Measurements from ENCODE around the gene DNAJB5. TPM values are rescaled to one million over a fixed set of nuclear protein-coding genes. Genes with fewer than 3 reads are reported as not detected.

The DNAJB5 gene
- polyA plus RNA-seq, 1 experiment, result 6.1 TPM

DNA sequence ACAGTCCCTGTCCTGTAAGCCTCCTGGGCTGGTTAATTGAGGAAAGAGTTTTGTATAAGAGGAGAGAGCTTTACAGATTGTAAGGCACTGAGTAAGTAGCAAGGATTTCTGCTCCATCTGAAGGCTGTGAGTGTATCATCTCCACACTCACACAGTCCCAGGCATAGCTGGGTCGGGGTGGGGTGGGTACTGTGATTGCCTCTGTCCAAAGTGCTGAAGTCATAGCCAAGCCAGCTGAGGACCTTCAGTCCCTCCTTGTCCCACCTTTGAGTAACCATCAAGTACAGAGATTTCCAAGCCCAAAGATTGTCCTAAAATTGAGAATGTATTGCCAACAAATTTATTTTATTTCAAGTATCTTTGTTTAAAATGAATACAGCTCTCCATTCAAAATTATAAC is 5.5 kb upstream of the DNAJB5 start:
- no peak for DNase-seq (ENCODE audit: low read depth)

GRCh38 chr9:34985311-34985899 is 4.1 kb upstream of the DNAJB5 start:
- no peak for DNase-seq (ENCODE audit: low read depth)
- POLR2A ChIA-PET, result no interaction called here
- TF ChIP-seq CTCF (IDR thresholded peaks at IDR 0.05; ENCODE audit: insufficient read depth, low read depth, low read length), result peak; percentile 86
- Histone ChIP-seq H3K4me3 (ENCODE audit: low read depth, low read length) (no peak overlapping the region), H3K27me3 (ENCODE audit: control insufficient read depth, insufficient read depth, low read length) (no peaks in the 10 kb centered on the region; the same call in none of the 2 replicates), H3K36me3 (ENCODE audit: control insufficient read depth, insufficient read depth, low read length) (no peaks in the 10 kb centered on the region)
- CTCF ChIA-PET, result interaction anchor here (0.6 to 2.7 kb wide), 14 partner anchors 9 to 285 kb away, joined by 3 to 26 read pairs (median 4); no protein-coding TSS in a partner anchor

More for the DNA sequence above, 5.5 kb upstream of the DNAJB5 start:
- Histone ChIP-seq H3K27me3 (ENCODE audit: control insufficient read depth, insufficient read depth, low read length) (no peaks in the 10 kb centered on the region; the same call in none of the 2 replicates), H3K4me3 (ENCODE audit: low read depth, low read length) (no peak overlapping the region), H3K36me3 (ENCODE audit: control insufficient read depth, insufficient read depth, low read length) (no peaks in the 10 kb centered on the region)
- ChIA-PET CTCF (interaction anchor here (1.0 to 2.7 kb wide), 8 partner anchors 11 to 113 kb away, joined by 3 to 26 read pairs (median 4); partner anchors contain the start of gene PIGO), POLR2A (no interaction called here)
- no peak for TF ChIP-seq CTCF (IDR thresholded peaks at IDR 0.05; ENCODE audit: insufficient read depth, low read depth, low read length)

DNA sequence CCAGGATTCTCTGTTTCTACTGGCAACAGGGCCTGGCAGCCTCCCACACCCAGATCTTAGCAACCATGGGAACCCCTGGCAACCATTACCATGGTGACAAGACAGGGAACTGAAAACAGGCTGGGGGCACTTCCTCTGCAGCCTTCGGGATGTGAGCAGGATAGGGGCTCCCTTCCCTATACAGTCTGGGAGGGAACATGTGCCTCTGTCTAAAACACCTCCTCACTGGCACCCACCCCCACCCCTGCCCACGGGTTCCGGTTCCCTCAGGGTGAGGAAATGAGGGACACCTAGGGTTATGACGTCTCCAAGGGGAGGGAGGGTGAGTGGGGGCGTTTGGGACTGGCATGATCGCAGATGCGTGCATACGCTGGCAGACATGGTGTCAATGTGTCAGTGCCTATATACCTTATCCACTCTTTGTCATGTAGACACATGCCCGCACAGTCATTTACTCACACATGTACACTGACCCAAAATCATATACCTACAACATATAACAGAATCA is 3.0 kb upstream of the DNAJB5 start:
- TF ChIP-seq CTCF (IDR thresholded peaks at IDR 0.05; ENCODE audit: insufficient read depth, low read depth, low read length), result no peak
- ChIA-PET CTCF (no interaction called here), POLR2A (no interaction called here)
- Histone ChIP-seq H3K36me3 (ENCODE audit: control insufficient read depth, insufficient read depth, low read length) (no peaks in the 10 kb centered on the region), H3K4me3 (ENCODE audit: low read depth, low read length) (no peak overlapping the region), H3K27me3 (ENCODE audit: control insufficient read depth, insufficient read depth, low read length) (no peaks in the 10 kb centered on the region; the same call in 1 of the 2 replicates)
- DNase-seq (ENCODE audit: low read depth), result no peak

- CTCF ChIA-PET, result no interaction called here
- POLR2A ChIA-PET, result no interaction called here
- Histone ChIP-seq H3K36me3 (ENCODE audit: control insufficient read depth, insufficient read depth, low read length) (no peaks in the 10 kb centered on the region), H3K27me3 (ENCODE audit: control insufficient read depth, insufficient read depth, low read length) (no peaks in the 10 kb centered on the region; the same call in 1 of the 2 replicates), H3K4me3 (ENCODE audit: low read depth, low read length) (no peak overlapping the region)
- DNase-seq (ENCODE audit: low read depth), result no peak
- TF ChIP-seq CTCF (IDR thresholded peaks at IDR 0.05; ENCODE audit: insufficient read depth, low read depth, low read length), result no peak
Observed at GRCh38 chr9:34987160-34987901, 2.2 kb upstream of the DNAJB5 start.

Measured in BJ (cell line).